GM23248 (cell line): ENCODE data around the gene LATS1.
"Not testable (repeated sequence)": the region's sequence is repeated elsewhere in the genome, so short reads cannot be mapped to it uniquely, and the experiment has no call there.

Experiments used
- EZH2 ChIP-seq: fragments of 200-600 bp; sonication (generic); IDR thresholded peaks from 2 replicates; pipeline ENCODE4 v1.6.1; 2018; ENCODE audit warnings: antibody characterized with exemption, mild to moderate bottlenecking; ENCODE audit not compliant: insufficient read depth, poor library complexity, severe bottlenecking
- EZH2phosphoT487 ChIP-seq: fragments of 200-600 bp; sonication (generic); IDR thresholded peaks from 2 replicates; pipeline ENCODE4 v1.6.1; 2018; ENCODE audit warnings: antibody characterized with exemption, moderate library complexity, mild to moderate bottlenecking, low read depth; ENCODE audit not compliant: insufficient read depth

GRCh38 chr6:149745252-149745651 is 27.4 kb upstream of the LATS1 start:
- not testable (repeated sequence) for TF ChIP-seq EZH2, EZH2phosphoT487
